HG03571 (cell line): Measurements from ENCODE around the gene SPECC1.
"Not testable (repeated sequence)": the region's sequence is repeated elsewhere in the genome, so short reads cannot be mapped to it uniquely, and the experiment has no call there.

Source experiments
- ATAC-seq: cut with Tn5 transposase; IDR thresholded peaks from one replicate; pipeline ENCODE4 v1.9.1; 2021; ENCODE audit not compliant: unreplicated experiment

Gene SPECC1

GRCh38 chr17:20227720-20228370 is 218.7 kb downstream of the SPECC1 start:
- ATAC-seq = not testable (repeated sequence)

DNA sequence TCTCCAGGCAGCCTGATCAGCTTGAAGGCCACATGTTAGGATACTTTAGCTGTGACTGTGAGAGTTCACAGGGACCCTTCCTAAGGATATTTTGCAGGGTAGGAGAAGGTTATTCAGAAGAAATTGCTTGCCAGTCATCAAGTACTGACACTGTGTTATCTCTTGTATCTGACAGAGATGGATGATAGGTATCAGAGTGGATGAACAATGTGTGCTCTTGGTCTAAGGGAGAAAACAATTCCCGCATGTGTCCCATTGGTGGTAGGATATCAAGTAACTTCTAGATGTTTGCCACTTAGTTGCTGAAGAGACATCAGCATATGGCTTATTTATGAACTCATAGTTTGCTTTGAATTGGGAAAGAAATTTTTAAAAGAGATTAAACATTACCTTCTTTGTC is 219.3 kb downstream of the SPECC1 start:
- ATAC-seq = no peak

GRCh38 chr17:20228860-20229259 is 219.7 kb downstream of the SPECC1 start:
- ATAC-seq = no peak

- ATAC-seq = no peak
These were observed 221.8 kb downstream of the SPECC1 start for GRCh38 chr17:20230924-20231323.

DNA sequence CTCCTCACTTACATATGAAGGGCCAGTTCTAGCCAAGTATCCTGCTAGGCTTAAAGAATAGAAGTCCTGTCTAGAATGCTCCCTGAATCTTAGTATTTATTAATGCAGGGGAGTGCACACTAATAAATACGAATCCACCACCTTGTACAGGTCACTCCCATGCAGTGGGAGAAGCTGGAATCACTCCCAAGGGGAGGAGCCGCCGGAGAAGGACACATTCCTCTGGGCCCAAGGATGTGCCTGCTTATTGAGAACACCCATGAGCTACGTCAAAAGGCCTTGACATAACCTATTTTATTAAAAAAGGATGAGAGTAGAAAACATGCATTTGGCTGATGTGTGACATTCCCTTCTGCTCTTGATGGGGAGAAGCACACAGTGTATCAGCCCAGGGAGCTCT is 223.5 kb downstream of the SPECC1 start:
- no peak for ATAC-seq

DNA sequence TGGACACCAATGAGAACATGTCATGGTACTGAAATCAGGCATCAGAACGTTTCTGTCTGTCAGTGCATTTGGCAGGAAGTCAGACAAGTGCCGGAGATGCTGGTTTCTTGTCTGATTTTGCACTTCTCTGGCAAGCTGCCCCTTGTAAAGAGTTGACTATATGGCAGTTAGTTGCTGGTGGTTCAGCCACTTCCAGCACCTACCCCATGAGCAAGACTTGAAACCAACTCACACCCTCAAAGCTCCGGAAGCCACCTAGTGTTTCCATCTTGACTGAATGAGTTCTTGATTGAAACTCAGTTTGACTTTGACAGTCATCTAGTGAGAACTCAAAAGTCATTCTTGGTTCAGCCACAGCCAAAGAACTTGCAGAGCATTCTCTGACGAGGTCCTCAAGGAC is 225.1 kb downstream of the SPECC1 start:
- no peak for ATAC-seq

DNA sequence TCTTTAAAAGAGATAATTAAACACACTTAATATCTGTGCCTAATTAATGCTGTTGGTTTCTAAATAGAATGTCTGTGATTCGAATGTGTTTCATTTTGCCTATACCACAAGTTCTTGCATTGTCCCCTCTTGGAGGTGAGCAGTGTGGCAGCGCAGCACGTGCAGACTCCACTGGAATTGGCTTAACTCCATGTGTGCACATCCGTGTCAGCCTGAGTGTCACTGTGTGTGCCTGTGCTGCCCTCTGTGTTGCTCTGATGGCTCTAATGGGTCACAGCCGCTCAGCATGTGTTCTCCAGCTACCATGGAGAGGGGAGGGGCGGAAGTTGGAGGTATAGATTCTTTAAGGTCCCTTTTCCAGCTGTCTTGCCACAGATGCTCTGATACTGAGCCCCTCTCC is 226.6 kb downstream of the SPECC1 start:
- no peak for ATAC-seq

DNA sequence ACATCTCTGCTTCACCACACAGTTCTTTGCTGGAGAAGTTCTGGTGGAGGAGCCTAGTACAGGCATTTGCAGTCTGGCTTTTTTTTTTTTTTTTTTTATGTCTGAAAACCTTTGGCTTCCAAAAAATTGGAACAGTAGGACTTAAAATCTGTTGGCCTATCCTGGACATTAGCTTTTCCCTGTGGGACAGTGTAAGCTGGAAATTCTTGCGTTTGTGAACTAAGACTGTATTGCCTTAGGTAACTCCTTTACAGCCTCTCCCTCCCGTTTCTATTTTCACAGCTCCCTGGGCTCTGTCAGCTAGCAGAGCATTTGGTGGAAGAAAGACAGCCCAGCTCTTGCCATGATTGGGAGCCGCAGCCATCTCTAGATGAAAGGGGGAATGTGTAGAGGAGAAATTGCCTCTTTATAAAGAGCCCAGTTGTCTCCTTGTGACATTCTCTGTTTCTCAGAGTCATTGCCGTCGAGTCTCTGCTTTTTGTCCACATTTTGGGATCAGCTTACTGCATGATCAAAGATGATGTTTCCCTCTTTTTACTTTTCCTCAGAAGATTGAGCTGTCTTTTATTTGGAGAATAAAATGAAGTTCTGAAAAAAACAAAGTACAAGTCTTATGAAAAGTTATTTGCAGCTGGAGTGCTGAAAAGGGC is 227.5 kb downstream of the SPECC1 start:
- no peak for ATAC-seq

GRCh38 chr17:20239776-20240175 is 230.6 kb downstream of the SPECC1 start:
- not testable (repeated sequence) for ATAC-seq

DNA sequence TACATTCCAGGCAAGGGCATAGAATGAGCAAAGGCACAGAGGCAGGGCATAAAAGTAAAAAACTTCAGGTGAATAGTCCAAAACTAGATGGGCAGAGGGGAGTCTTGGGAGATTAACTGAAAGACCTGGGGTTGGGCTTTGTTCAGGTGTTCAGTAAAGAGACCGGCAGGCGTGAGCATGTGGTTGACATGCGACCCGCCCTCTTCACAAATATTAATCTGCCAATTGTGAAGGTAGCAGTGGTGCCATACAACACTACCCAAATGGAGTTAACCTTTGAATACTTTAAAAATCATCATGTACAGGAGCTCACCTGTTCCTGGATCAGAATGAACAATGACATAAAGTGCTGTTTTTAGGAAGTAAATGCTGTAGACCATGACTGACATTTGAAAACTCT is 232.7 kb downstream of the SPECC1 start:
- ATAC-seq = no peak

DNA sequence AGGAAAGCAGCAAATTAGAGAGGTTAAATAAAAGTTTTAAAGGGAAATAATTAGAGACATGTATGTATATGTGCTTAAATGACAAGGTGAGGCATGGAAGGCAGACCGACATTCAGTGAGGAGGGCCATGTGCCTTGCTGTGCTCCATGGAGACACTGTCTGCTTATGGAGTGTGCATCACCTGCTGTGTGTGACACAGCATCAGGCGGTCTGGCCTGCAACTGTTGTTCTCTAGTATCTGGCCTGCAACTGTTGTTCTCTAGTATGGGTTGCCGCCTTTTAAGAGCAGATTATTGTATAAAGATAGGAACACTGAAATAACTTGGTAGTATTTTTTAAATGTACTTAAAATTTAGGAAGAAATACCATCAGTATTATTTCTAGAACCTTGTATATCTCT is 233.1 kb downstream of the SPECC1 start:
- ATAC-seq = no peak

- ATAC-seq = no peak
These were observed 234.4 kb downstream of the SPECC1 start for GRCh38 chr17:20243524-20243923.

DNA sequence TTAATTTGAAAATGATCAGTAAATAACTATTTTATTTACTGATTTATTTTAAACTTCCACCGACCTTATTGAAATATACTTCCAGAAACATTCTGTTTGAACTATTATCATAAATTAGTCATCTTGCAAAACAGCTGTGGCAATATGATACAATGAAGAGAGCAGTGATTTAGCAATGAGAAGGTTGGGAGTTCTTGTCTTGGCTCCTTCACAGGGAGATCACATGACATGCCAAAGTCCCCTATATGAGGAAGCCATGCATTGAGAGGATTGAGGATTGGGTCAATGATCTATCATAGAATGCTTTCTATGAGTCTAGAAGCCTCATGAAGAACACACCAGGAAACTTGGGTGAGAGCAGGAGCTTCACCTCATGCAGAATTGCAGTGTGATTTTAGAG is 235.5 kb downstream of the SPECC1 start:
- ATAC-seq = no peak

- ATAC-seq = no peak
These were observed 237.5 kb downstream of the SPECC1 start for GRCh38 chr17:20246692-20247091.

DNA sequence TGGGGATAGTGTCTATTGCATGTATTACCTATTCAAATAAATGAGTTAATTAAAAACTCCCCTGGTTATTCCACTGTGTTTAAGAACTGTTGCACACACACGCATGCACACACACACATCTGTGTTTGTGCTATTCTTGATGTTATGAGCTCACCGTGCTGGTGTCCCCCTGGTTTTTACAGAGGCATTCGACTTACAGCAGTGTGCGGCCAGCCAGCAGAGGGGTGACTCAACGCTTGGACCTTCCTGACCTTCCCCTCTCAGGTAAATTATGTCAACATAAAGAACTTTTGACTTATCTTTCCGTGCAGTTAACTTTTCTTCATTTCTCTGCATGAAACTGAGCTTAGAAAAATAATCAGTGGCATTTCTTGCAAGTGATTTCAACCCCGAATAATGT is 244.2 kb downstream of the SPECC1 start:
- no peak for ATAC-seq

DNA sequence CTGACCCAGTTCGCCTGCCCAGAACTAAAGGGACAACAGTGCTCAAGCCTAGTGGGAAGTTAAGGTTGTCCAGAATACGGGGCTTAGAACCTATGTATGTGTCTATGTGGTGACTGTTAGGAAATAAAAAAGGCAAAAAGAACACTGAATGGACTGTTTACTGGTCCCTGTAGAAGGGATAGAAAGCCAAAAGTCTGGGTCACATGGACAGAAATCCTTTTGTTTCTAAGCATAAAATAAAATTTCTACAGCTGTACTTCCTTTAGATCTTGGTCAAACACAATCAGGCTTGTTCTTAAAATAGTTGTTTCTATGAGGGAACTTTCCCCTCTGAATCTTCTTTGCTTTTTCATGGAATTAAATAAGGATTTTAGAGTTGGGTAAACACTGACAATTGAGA is 245.4 kb downstream of the SPECC1 start:
- no peak for ATAC-seq

DNA sequence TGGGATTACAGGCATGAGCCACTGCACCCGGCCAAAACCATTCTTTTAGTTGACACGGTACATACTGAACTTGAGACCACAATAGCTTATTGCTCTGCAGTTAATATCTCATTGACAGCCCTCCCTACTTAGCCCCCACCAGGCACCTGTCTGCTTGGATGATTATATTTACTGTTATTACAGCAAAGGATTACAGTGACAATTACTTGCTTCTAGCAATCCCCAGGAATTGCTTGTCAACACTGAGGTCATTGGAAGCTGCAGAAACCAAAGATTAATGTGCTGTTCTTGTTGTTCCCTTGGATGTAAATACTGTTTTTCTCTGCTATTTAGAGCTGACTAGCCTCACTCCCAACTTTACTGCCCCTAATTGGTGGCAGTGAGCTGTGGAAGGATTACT is 247.0 kb downstream of the SPECC1 start:
- ATAC-seq = no peak

DNA sequence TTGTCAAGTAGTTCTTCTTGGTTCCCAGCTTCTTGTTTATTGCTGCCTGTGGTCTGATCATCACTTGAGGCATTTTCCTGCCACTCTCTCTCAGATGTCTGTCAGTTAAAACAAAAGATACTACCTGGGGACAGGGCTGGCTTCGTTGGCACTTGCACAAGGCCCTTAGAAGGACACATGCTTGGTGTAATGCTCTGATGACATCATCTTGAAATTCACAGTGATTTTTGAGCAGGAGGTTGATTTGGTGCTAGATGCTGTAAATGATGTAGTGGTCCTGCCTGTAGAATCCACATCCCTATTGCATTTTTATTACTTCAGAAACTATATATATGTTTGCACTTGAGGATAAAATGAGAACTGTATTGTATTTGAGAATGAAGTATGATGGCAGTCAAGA is 247.8 kb downstream of the SPECC1 start:
- no peak for ATAC-seq

GRCh38 chr17:20257798-20258197 is 248.6 kb downstream of the SPECC1 start:
- no peak for ATAC-seq

- ATAC-seq = no peak
These were observed 250.5 kb downstream of the SPECC1 start for GRCh38 chr17:20259668-20260067.

DNA sequence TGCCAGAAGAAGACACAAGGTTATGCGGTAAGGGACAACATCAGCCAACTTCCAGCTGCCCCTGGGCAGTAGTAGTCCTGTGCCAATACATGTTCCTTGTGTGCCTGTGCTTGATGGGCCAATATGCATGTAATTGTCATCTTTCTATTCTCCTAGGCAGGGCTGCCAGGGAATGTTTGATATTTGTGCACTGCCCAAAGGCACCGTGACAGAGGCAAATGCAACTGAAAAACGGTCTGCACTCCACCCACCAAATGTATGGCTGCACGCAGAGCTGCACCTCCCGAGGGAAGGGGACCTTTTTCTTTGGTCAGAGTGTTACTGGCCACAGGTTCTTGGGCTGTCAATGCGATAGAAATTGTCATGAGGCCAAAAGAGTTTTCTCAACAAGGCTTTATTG is 251.1 kb downstream of the SPECC1 start:
- no peak for ATAC-seq

GRCh38 chr17:20262226-20263114 is 253.3 kb downstream of the SPECC1 start:
- no peak for ATAC-seq
